ENCODE results near the gene SYT17. TPM values are rescaled to one million over a fixed set of nuclear protein-coding genes. Genes with fewer than 3 reads are reported as not detected.

SYT17 gene
- total and polyA plus RNA-seq, 10 of the 15 experiments (the other 5 are each of a cell fraction or from before 2014, with no cell fraction given) = 3.7 to 12.3 (median 5.0) TPM

DNA sequence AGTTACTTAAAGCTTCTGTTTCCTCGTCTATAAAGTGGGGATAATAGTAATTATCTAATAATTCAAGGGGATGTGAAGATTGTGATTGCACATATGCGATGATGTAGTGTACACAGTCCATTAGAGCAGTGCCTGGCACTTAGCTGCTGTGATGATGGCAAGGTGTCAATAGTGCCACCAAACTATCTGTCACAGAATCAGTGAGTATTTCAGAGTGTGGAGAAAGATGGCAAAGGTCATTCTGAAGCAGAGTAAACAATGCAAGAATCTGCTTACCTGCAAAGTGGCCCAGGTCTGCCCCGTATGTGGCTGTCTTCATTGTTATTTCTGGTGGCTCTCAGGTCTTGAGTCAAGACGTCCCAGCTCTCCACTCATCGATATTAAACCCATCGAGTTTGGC lies 15.1 kb downstream of the SYT17 start:
- no peak overlapping the region for H3K4me3 ChIP-seq
- ATAC-seq (no peak), FAIRE-seq (no peak), DNase-seq (ENCODE audit: low read depth, low spot score) (no peak)
- no peaks in the 10 kb centered on the region for H3K4me1 ChIP-seq (ENCODE audit: control insufficient read depth, insufficient read depth, low read length)
- CTCF ChIA-PET = interaction anchor here (0.7 to 8.6 kb wide), 5 partner anchors 15 to 191 kb away, joined by 3 to 80 read pairs (median 3); no protein-coding TSS in a partner anchor
- no peaks in the 10 kb centered on the region; a peak in 1 of 4 replicates for H3K36me3 ChIP-seq (ENCODE audit: control insufficient read depth in 2 of 2, insufficient read depth in 2 of 2, low read length in 1 of 2)
- no TSS peak for BruUV-seq (replicated peaks)
- no peaks in the 10 kb centered on the region for H3K27me3 ChIP-seq (replicated peaks in 1 of 2; ENCODE audit: control insufficient read depth in 2 of 2, insufficient read depth in 2 of 2, low read length in 1 of 2)
- intact Hi-C loops (cut with micrococcal nuclease; ENCODE audit: unreplicated experiment) (loop anchor here (5.0 kb wide), 1 partner anchor 194 kb away; no protein-coding TSS in a partner anchor), in situ Hi-C loops (cut with MboI) (no loop called here)
- no peak overlapping the region for H2AFZ ChIP-seq (ENCODE audit: control insufficient read depth, low read depth, low read length)
- SMC1A ChIA-PET (ENCODE audit: uncharacterized antibody, unreplicated experiment) = interaction anchor here (1.0 kb wide), 2 partner anchors 28 to 96 kb away, joined by 3 to 4 read pairs; no protein-coding TSS in a partner anchor
- no peaks in the 10 kb centered on the region for H3K9me3 ChIP-seq (replicated peaks; ENCODE audit: control insufficient read depth, insufficient read depth, low read length)
- no peaks in the 10 kb centered on the region for H4K20me1 ChIP-seq (ENCODE audit: control insufficient read depth, insufficient read depth)
- WGBS (ENCODE audit: insufficient coverage, insufficient replicate concordance, low lambda C conversion rate, missing lambda C conversion rate) = 65% methylated on average over 6 of the region's 6 CpGs
- H3K27ac ChIP-seq (ENCODE audit: control insufficient read depth, insufficient read depth) = no peak overlapping the region
- H3K9ac ChIP-seq (ENCODE audit: control insufficient read depth, insufficient read depth, low read length) = no peak overlapping the region
- H3K4me2 ChIP-seq (ENCODE audit: control insufficient read depth, insufficient read depth) = no peak overlapping the region
- POLR2A ChIA-PET = no interaction called here
- RAD21 ChIA-PET (ENCODE audit: unreplicated experiment) = no interaction called here
- H3K79me2 ChIP-seq (ENCODE audit: control insufficient read depth, insufficient read depth, low read length) = no peaks in the 10 kb centered on the region
- no peak for TF ChIP-seq ZNF24 (IDR thresholded peaks at IDR 0.05)
- TF ChIP-seq YY1 (IDR thresholded peaks at IDR 0.05; ENCODE audit: low read depth, low read length) = no peak
- TF ChIP-seq ZNF217 (IDR thresholded peaks at IDR 0.05) = no peak
- TF ChIP-seq DPF2 (IDR thresholded peaks at IDR 0.05) = no peak
- no peak for TF ChIP-seq TCF3 (IDR thresholded peaks at IDR 0.05; ENCODE audit: borderline replicate concordance, insufficient read depth, low read depth, low read length)
- TF ChIP-seq, protein P1, sequence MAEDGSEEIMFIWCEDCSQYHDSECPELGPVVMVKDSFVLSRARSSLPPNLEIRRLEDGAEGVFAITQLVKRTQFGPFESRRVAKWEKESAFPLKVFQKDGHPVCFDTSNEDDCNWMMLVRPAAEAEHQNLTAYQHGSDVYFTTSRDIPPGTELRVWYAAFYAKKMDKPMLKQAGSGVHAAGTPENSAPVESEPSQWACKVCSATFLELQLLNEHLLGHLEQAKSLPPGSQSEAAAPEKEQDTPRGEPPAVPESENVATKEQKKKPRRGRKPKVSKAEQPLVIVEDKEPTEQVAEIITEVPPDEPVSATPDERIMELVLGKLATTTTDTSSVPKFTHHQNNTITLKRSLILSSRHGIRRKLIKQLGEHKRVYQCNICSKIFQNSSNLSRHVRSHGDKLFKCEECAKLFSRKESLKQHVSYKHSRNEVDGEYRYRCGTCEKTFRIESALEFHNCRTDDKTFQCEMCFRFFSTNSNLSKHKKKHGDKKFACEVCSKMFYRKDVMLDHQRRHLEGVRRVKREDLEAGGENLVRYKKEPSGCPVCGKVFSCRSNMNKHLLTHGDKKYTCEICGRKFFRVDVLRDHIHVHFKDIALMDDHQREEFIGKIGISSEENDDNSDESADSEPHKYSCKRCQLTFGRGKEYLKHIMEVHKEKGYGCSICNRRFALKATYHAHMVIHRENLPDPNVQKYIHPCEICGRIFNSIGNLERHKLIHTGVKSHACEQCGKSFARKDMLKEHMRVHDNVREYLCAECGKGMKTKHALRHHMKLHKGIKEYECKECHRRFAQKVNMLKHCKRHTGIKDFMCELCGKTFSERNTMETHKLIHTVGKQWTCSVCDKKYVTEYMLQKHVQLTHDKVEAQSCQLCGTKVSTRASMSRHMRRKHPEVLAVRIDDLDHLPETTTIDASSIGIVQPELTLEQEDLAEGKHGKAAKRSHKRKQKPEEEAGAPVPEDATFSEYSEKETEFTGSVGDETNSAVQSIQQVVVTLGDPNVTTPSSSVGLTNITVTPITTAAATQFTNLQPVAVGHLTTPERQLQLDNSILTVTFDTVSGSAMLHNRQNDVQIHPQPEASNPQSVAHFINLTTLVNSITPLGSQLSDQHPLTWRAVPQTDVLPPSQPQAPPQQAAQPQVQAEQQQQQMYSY (CRISPR knock-in tag; IDR thresholded peaks at IDR 0.05) = no peak
- TF ChIP-seq BMI1 (IDR thresholded peaks at IDR 0.05; ENCODE audit: borderline replicate concordance) = no peak
- TF ChIP-seq SUZ12 (IDR thresholded peaks at IDR 0.05; ENCODE audit: unreplicated experiment) = no peak
- no peak for TF ChIP-seq NRF1 (conservative IDR thresholded peaks at IDR 0.05; ENCODE audit: low read depth, low read length)
- no peak for TF ChIP-seq SPI1 (IDR thresholded peaks at IDR 0.05; ENCODE audit: borderline replicate concordance, insufficient read depth, low read depth, low read length)
- no peak for TF ChIP-seq RUNX3 (IDR thresholded peaks at IDR 0.05; ENCODE audit: low read length)
- TF ChIP-seq JUNB (IDR thresholded peaks at IDR 0.05) = no peak
- no peak for TF ChIP-seq CHD4 (IDR thresholded peaks at IDR 0.05)
- TF ChIP-seq, protein P2, sequence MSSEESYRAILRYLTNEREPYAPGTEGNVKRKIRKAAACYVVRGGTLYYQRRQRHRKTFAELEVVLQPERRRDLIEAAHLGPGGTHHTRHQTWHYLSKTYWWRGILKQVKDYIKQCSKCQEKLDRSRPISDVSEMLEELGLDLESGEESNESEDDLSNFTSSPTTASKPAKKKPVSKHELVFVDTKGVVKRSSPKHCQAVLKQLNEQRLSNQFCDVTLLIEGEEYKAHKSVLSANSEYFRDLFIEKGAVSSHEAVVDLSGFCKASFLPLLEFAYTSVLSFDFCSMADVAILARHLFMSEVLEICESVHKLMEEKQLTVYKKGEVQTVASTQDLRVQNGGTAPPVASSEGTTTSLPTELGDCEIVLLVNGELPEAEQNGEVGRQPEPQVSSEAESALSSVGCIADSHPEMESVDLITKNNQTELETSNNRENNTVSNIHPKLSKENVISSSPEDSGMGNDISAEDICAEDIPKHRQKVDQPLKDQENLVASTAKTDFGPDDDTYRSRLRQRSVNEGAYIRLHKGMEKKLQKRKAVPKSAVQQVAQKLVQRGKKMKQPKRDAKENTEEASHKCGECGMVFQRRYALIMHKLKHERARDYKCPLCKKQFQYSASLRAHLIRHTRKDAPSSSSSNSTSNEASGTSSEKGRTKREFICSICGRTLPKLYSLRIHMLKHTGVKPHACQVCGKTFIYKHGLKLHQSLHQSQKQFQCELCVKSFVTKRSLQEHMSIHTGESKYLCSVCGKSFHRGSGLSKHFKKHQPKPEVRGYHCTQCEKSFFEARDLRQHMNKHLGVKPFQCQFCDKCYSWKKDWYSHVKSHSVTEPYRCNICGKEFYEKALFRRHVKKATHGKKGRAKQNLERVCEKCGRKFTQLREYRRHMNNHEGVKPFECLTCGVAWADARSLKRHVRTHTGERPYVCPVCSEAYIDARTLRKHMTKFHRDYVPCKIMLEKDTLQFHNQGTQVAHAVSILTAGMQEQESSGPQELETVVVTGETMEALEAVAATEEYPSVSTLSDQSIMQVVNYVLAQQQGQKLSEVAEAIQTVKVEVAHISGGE (CRISPR knock-in tag; IDR thresholded peaks at IDR 0.05) = no peak
- no peak for TF ChIP-seq SMC3 (IDR thresholded peaks at IDR 0.05; ENCODE audit: borderline replicate concordance, low read length)

Data from GM12878 (cell line).